Common myeloid progenitor, CD34-positive (primary cell): Measurements from ENCODE around the gene SRCIN1.
A peak's percentile ranks its signal among the peaks of the same experiment; 100 is the strongest.
"Not testable (repeated sequence)": the region's sequence is repeated elsewhere in the genome, so short reads cannot be mapped to it uniquely, and the experiment has no call there.

Experiments
- CTCF ChIA-PET: fragments of 350-600 bp; sonication (Branson Sonifier 250); formaldehyde crosslinking; loops from one replicate; lab custom pipeline; 2021; ENCODE audit warnings: antibody characterized with exemption; lab: Charles Lee
- POLR2A ChIA-PET: fragments of 350-600 bp; sonication (Branson Sonifier 250); formaldehyde crosslinking; loops from one replicate; lab custom pipeline; 2021; ENCODE audit warnings: antibody characterized with exemption; lab: Charles Lee
- DNase-seq, 3 donors: peaks; one replicate each; pipeline versions ENCODE4 v3.0.0 to v3.0.0-alpha.2; 2013
- H3K27ac ChIP-seq, 2 experiments: 1 replicate in 1 of 2; 2 replicates in 1 of 2; pipeline ENCODE4 v1.7.0; 2013; ENCODE audit warnings: inconsistent platforms in 2 of 2, low read length in 2 of 2, mild to moderate bottlenecking in 2 of 2, low read depth in 1 of 2, moderate library complexity in 1 of 2; ENCODE audit not compliant: severe bottlenecking in 2 of 2, insufficient read depth in 1 of 2, poor library complexity in 1 of 2
- H3K27me3 ChIP-seq, 5 experiments: replicated peaks in 2 of 5; 1 replicate in 3 of 5; 2 replicates in 2 of 5; pipeline versions ENCODE4 v1.6.1 to v1.7.0; 2013; ENCODE audit warnings: low read length in 4 of 5, mild to moderate bottlenecking in 2 of 5, moderate library complexity in 2 of 5, inconsistent platforms in 1 of 5; ENCODE audit not compliant: insufficient read depth in 5 of 5, control insufficient read depth in 4 of 5
- H3K36me3 ChIP-seq, 4 experiments: 1 replicate in 2 of 4; 2 replicates in 2 of 4; pipeline versions ENCODE4 v1.6.1 to v1.7.0; 2013; ENCODE audit warnings: low read length in 3 of 4, control low read depth in 1 of 4, mild to moderate bottlenecking in 1 of 4; ENCODE audit not compliant: control insufficient read depth in 4 of 4, insufficient read depth in 4 of 4
- H3K4me1 ChIP-seq, 4 experiments: 1 replicate in 3 of 4; 2 replicates in 1 of 4; pipeline versions ENCODE4 v1.6.1 to v1.7.1; 2013; ENCODE audit warnings: low read length in 3 of 4, mild to moderate bottlenecking in 3 of 4, control low read depth in 1 of 4, inconsistent platforms in 1 of 4, moderate library complexity in 1 of 4; ENCODE audit not compliant: control insufficient read depth in 4 of 4, insufficient read depth in 4 of 4; ENCODE audit errors: control extremely low read depth in 1 of 4
- H3K4me3 ChIP-seq, 7 experiments: 1 replicate in 4 of 7; 2 replicates in 3 of 7; pipeline versions ENCODE4 v1.5.1 to v1.7.0; 2013; ENCODE audit warnings: mild to moderate bottlenecking in 7 of 7, low read length in 6 of 7, moderate library complexity in 6 of 7, inconsistent platforms in 2 of 7, low read depth in 2 of 7, control low read depth in 1 of 7; ENCODE audit not compliant: insufficient read depth in 4 of 7, control insufficient read depth in 1 of 7; ENCODE audit errors: extremely low read depth in 1 of 7
- H3K9me3 ChIP-seq, 5 experiments: 1 replicate in 4 of 5; 2 replicates in 1 of 5; pipeline versions ENCODE4 v1.6.1 to v1.7.1; 2013; ENCODE audit warnings: low read length in 4 of 5, mild to moderate bottlenecking in 2 of 5, inconsistent platforms in 1 of 5, low read depth in 1 of 5, moderate library complexity in 1 of 5; ENCODE audit not compliant: control insufficient read depth in 4 of 5, insufficient read depth in 2 of 5; ENCODE audit errors: control extremely low read depth in 1 of 5
- WGBS: methylation state at CpG from one replicate; pipeline ENCODE4 v1.1.5; 2013; ENCODE audit not compliant: insufficient coverage; 5-methylcytosine and 5-hydroxymethylcytosine counted together

The SRCIN1 gene

DNA sequence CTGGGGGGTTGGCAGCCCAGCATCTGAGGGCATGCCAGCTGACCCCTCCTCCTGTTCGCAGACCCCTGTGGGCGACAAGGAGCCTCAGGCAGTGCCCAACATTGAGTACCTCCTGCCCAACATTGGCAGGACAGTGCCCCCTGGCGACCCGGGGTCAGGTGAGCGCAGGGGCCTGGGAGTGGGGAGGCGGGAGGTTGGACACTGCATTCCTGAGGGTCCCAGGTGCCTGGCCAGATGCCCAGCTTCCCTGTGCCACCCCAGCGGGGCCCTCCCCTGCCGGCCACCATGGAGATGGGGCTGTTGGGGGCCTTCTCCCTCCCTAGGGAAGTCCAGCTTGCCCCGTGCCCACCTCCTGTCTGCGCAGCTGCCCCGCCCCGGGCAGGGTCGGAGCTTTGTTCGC lies 107.4 kb downstream of the SRCIN1 start:
- Histone ChIP-seq H3K27ac (no peak overlapping the region), H3K4me3 (no peak overlapping the region), H3K36me3 (peaks cover 0 to 58% (median 9%) of the 10 kb centered on the region in 4 experiments), H3K4me1 (no peaks in the 10 kb centered on the region), H3K9me3 (peaks cover 0 to 3% (median 0%) of the 10 kb centered on the region in 5 experiments), H3K27me3 (no peaks in the 10 kb centered on the region)
- no peak for DNase-seq
- ChIA-PET CTCF (no interaction called here), POLR2A (no interaction called here)
- WGBS = 100% methylated on average over 11 of the region's 14 CpGs

DNA sequence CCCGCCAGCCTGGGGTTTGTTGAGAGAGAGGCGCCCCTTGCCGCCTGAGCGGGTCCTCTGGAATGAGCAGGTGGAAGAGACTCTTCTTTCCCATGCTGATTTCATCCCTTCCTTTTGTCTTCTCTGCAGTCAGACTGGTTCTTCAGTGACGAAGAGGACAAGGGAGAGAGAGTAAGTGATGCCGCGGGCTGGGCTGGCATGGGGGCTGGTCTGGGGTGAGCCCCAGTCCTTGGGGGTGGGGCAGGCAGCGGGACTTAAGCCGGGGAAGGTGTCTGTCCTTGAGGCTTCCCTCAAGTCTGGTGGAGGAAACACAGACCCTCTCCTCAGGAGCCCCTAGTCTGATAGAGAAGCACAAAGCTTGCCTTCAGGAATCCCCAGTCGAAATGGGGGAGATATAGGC lies 108.1 kb downstream of the SRCIN1 start:
- H3K27me3 ChIP-seq, DNase-seq, H3K4me1 ChIP-seq, H3K27ac ChIP-seq, H3K9me3 ChIP-seq, POLR2A ChIA-PET, CTCF ChIA-PET, H3K4me3 ChIP-seq: not testable (repeated sequence)
- H3K36me3 ChIP-seq = peaks cover 0 to 57% (median 7%) of the 10 kb centered on the region in 4 experiments
- 75% methylated on average over 2 of the region's 10 CpGs for WGBS

DNA sequence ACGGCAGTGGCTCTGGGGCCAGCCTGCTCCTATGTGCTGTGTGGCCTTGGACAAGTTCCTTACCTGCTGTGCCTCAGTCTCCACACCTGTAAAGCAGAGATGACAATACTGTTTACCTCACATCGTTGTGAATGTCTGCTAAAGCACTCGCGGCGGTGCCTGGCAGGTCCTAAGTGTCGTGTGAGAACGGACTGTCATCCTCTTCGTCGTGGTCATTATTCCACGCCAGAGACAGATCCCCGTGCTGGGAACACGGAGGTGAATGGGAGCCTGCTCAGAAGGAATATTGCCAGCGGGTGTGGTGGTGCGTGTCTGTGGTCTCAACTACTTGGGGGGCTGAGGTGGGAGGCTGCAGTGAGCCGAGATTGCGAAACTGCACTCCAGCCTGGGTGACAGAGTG lies 111.6 kb downstream of the SRCIN1 start:
- H3K4me1 ChIP-seq, H3K9me3 ChIP-seq, POLR2A ChIA-PET, DNase-seq, H3K27ac ChIP-seq, H3K27me3 ChIP-seq, CTCF ChIA-PET, H3K4me3 ChIP-seq: not testable (repeated sequence)
- peaks cover 0 to 61% (median 4%) of the 10 kb centered on the region in 4 experiments for H3K36me3 ChIP-seq
- 98% methylated on average over 13 of the region's 16 CpGs for WGBS

- POLR2A ChIA-PET = not testable (repeated sequence)
These were observed 113.4 kb downstream of the SRCIN1 start for GRCh38 chr17:38492067-38493040.

DNA sequence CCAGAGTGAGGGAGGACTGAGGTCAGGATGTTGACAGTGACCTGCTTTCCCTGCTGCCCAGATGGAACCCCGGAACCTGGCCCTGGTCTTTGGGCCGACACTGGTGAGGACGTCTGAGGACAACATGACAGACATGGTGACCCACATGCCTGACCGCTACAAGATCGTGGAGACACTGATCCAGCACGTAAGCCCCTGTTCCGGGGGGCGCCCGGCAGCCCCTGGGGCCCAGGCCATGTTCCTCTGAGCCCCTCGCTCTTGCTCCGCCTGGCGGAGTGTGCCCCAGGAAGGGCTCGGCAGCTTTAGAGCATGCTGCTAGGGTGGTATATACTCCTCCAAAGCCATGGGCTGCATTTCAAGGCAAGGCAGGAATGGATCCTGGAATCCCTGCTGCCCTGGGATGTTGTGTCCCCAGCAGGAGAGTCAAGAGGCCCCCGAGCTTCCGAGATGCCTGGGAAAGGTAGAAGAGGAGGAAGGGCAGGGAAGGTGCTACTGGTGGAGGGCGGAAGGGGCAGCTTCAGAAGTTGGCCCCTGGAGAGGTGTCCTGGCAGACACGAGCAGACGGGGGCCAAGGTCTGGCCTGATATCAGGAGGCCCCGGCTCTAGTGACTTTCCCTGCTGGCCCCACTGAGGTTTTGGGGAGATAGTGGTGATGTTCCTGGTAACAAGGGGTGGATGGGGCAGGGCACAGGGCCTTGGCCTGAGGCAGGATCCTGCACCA lies 114.2 kb downstream of the SRCIN1 start:
- 96% methylated on average over 15 of the region's 19 CpGs for WGBS
- CTCF ChIA-PET = interaction anchor here (1.1 to 1.6 kb wide), 4 partner anchors 18 to 176 kb away, joined by 3 to 6 read pairs (median 3); no protein-coding TSS in a partner anchor
- H3K27me3 ChIP-seq, DNase-seq, H3K27ac ChIP-seq, POLR2A ChIA-PET, H3K4me3 ChIP-seq, H3K9me3 ChIP-seq, H3K4me1 ChIP-seq: not testable (repeated sequence)
- H3K36me3 ChIP-seq = peaks cover 0 to 52% (median 5%) of the 10 kb centered on the region in 4 experiments

More at GRCh38 chr17:38492067-38493040, 113.4 kb downstream of the SRCIN1 start:
- CTCF ChIA-PET = interaction anchor here (0.8 to 1.6 kb wide), 6 partner anchors 14 to 177 kb away, joined by 3 to 6 read pairs (median 3); no protein-coding TSS in a partner anchor
- peaks cover 0 to 53% (median 2%) of the 10 kb centered on the region in 4 experiments for H3K36me3 ChIP-seq
- WGBS = 85% methylated on average over 7 of the region's 14 CpGs
- not testable (repeated sequence) for H3K9me3 ChIP-seq, H3K4me1 ChIP-seq, H3K27me3 ChIP-seq, H3K4me3 ChIP-seq, H3K27ac ChIP-seq
- DNase-seq = peak; percentile 88 to 94 (median 91)

GRCh38 chr17:38489774-38490173 lies 116.0 kb downstream of the SRCIN1 start:
- H3K27ac ChIP-seq, H3K27me3 ChIP-seq, H3K9me3 ChIP-seq, DNase-seq, H3K4me1 ChIP-seq, POLR2A ChIA-PET, H3K4me3 ChIP-seq: not testable (repeated sequence)
- 96% methylated on average over 8 of the region's 17 CpGs for WGBS
- peaks cover 0 to 51% (median 6%) of the 10 kb centered on the region in 4 experiments for H3K36me3 ChIP-seq
- CTCF ChIA-PET = interaction anchor here (1.5 to 2.4 kb wide), 2 partner anchors 19 to 66 kb away, joined by 4 to 11 read pairs; no protein-coding TSS in a partner anchor
